NCI-H2107 treated with DMSO at 0.1 percent for 48 hours (cell line): ENCODE results near the gene SRD5A1.

Experiments used
- DNase-seq: peaks from one replicate; lab custom pipeline; 2025; ENCODE audit not compliant: unreplicated experiment; lab: John Stamatoyannopoulos, UW

The SRD5A1 gene

DNA sequence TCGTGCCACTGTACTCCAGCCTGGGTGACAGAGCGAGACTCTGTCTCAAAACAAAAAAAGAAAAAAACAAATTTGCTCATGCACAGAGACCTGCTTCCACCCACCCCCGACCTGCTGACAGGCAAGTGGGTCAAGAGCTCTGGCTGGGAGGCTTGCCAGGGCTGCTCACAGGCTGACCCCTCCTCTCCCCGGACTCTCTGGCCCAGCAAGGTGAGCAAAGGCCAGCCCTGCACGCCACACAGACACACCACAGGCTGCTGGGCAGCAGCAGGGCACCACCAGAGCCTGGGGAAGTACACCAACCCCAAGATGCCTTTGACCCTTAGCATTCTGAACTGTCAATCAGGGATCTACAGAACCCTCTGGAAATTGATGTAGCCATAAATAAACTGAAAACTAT is 29.6 kb upstream of the SRD5A1 start:
- no peak for DNase-seq

DNA sequence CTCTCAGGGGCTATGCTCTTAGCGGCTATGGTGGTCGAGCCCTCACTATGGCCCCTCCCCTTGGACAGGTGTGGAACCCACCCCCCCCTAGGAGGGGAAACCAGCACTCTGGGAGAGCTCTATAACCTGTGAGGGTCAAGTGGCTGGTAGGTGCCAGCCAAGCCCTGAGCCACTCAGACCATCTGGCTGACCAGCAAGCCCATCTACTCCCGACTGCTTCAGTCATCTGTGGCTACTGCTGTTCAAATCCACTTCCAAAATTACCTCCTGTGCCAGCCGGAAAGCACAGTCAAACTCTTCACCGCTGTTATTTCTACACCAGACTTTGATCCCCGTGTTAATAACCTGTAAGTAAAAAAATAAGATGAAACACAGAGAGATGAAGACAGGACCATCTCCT is 28.9 kb upstream of the SRD5A1 start:
- no peak for DNase-seq

DNA sequence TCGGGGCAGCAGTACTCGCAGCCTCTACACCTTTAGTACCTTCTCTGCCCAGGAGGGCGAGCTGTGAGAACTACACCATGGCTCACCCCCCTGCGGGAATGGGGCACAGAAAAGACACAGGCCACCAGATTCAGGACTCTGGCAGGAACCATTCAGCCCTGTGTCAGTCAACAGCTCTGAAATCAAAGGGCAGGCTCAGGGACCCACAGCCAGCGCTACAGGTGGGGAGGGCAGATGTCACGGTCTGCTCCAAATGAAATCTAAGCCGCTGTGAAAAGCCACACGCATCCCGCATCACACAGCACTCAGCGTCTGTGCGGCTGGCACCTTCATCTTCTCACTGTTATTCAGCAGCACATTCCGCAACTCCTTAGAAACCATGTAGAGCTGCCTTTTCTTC is 28.3 kb upstream of the SRD5A1 start:
- no peak for DNase-seq

DNA sequence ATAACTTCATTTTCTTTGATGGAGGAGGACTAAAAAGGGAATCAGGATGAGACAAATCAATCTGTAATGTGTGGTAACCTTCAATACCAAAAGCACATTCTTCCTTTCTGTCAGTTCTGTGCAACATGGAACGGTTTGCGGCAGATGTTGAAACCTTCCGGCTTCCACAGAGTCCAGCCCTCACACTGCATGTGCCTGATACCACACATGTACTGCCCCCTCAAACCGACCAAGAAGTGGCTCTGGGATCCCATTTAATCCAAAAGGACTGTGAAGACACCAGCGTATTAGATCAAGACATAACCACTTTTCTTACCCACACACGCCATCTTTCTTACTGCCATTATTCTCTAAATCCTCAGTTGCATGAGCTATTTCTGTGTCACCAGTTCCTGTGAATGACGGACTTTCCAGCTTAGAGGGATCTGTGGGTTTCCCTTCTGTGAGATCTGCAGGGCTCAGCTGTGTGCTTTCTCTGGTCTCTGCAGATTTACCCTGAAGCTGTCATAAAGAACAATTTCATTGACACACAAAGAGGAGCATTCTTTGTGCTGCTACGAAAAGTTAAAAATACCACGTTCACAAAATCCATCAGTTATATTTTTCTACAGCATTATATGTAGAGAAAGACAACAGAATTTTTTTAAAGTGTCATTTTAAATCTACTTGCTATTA is 26.2 kb upstream of the SRD5A1 start:
- no peak for DNase-seq

DNA sequence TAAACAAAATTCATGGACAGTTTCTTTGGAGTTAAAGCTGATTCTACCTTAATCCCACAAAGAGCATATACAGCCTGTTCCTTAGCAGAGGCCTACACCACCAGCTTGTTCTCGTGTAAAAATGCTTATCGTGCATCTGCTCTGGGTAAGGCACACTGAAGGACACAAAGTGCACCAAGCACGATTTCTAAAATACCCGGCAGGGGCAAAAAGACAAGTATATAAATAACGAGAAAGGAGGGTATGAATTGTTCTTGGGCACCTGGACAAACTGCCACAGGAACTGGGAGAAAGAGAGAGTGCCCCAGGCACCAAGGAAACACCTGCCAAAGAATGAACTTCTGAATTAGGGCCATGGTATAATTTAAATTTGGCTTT is 25.7 kb upstream of the SRD5A1 start:
- no peak for DNase-seq

DNA sequence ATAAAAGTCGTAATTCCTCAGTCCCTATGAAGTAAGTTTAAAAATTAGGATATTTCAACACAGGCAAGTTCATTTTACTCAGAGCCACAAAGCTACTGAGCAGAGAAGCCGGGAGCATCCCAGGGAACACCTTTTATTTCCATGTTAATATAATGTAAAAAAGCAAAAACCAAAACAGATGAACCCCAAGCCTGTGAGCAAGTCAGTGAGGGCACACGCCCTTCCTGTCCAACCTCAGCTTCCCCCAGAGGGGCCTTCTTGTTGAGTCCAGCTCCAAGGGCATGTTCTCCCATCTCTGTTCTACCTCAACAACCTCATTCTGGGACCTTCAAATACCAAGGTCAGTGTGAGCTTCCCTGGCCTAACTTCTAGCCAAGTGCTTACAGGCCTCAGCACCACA is 25.2 kb upstream of the SRD5A1 start:
- DNase-seq, result no peak

DNA sequence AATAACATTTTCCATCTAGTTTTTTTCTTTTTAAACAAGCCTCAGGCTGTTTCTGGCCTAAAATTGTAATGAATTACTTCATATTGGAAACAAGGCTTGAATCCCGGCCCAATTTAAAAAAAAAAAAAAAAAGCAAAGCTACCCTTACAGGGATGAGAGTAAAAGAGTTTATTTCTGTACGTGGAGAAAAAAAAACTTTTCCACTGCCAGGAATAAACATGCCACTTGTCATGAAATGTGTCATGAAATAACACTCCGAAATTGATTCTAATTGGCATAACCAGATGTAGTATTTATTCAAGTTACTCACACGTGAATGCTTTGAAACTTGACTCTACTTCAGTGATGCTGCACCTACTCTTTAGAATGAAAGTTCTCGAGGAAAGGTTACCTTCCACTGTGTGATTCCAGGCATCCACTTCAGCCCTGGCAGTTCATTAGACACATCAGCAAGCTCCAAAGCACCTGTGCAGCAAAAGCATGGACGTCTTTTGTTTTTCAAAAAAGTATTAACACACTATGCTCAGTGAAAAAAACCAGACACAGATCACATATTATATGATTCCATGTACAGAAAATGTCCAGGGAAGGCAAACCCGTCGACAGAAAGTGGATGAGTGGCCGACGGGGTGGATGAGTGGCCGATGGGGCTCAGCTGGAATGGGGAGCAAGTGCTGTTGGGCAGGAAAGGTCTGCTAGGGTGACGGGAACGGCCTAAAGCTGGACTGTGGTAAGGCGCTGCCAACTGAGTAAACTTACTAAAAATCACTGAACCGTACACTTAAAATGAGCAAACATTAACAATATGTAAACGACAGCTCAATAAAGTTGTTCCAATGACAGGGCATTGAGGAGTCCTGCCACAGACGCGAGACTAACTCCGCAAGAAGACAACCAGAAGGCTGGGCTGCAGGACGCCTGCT is 21.6 kb upstream of the SRD5A1 start:
- peak; percentile 94 for DNase-seq

DNA sequence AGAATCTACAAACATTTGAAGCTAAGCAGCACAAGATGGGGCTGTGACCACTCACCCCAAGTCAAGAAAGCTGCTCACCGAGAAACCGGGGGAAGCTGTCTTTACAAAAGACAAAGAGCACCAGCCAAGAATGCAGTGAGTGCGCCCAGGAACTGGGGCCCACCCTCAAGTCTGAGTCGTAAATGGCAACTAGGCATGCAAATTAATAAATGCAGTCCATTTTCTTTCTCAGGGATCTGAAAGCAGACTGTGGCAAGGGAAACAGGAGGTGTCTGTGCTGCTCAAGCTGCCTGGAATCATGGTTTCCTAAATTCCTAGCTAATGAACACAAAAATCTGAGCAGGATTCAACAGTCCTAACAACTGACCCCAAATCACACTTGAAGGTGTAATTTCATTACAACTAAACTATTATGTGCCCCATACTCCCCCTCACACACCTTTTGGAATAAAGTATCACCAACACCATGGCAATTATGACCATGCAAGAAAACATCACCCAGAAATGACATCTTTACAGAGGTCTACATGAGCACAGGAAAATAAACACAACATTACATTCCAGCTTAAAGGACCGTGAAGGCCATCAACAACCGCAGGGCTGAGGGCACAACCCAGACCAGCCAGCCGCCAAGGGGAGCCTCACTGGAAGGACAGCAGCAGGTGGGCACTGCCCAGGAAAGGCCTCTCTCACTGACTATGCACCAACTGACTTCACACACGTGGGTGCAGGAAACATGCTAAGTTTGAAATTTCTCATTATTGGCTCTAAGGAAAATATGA is 18.0 kb upstream of the SRD5A1 start:
- no peak for DNase-seq

DNA sequence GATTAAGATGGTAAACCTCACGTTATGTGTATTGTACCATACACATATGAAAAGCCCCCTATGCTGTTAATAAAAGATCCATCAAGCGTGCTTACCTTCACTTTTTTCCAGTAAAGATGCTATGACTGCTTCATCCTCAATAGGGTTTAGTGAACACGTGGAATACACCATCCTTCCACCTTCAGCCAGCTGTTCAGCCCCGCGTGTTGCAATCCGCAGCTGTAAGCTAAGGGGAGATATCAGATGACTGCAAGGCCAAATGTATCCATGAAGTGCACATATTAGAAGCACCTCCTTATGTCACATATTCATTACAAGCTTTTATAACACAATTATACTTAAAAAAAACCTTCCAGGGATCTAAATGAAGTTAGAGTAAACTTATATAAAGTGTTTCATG is 16.6 kb upstream of the SRD5A1 start:
- no peak for DNase-seq

DNA sequence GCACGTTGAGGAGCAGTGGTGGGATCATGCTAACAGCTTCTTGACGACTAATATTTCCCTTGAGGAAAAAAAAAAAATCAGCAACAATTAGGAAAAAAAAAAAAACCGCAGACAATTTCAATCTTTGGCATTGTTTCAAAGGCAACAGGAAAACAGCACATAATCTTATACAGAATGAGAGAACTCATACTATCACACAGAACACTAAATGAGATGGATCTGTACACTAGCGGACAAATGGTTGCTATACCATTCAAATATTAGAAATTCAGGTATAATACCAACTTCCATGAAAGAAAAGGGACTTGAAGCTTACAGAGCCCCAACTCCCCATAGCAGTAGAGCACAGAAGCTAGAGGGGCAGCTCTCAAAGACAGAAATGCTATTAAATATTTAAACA is 10.0 kb upstream of the SRD5A1 start:
- no peak for DNase-seq

DNA sequence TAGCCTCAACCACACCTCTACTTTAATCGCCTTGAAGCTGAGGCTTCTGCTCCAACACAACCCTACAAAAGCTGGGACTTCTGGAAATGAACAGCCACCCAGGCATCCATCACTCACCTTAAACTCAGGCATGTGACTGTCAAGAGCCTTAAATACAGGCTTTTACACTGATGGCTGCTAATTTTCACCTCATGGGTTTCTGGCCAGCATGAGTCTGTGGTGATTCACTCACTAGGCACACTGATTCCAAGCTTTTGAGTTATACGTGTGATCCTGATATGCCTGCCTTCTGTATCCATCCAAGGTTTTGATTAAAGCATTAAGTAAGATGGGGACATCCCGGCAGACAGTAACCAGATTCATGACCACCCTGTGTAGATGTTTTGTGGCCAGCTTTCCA is 9.3 kb upstream of the SRD5A1 start:
- DNase-seq, result no peak

DNA sequence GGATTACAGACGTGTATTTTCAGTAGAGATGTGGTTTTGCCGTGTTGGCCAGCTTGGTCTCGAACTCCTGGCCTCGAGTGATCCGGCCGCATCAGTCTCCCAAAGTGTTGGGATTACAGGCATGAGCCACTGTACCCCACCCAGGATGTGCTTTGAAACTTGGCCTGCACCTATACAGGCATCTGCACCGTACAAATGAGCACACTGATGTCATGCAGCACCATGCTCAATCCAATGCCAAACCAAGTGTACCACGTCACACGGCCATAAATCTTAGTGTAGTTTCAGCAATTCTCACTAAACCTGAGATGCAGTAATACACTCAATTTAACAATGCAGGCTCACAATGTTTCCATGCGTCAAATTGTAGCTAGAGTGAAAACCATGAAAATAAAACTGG is 6.7 kb upstream of the SRD5A1 start:
- DNase-seq, result no peak

DNA sequence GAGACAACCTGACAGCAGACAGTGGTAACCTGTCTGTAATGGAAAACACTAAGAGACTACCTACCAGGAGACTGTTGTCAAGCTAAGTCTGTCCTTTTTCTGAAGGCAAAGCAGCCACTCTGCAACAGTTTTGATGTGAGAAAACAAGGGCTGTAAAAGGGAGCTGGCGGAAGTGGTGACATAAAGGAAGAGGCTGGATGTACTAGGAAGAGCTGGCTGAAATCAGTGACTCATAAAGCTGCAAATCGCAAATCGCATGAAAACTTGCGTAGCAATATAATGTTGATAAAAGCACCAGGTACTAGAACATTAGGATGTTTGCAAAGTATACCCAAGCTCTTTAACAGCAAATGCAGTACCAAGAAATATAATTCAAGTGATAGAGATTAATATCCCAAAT is 1.8 kb upstream of the SRD5A1 start:
- DNase-seq, result no peak

DNA sequence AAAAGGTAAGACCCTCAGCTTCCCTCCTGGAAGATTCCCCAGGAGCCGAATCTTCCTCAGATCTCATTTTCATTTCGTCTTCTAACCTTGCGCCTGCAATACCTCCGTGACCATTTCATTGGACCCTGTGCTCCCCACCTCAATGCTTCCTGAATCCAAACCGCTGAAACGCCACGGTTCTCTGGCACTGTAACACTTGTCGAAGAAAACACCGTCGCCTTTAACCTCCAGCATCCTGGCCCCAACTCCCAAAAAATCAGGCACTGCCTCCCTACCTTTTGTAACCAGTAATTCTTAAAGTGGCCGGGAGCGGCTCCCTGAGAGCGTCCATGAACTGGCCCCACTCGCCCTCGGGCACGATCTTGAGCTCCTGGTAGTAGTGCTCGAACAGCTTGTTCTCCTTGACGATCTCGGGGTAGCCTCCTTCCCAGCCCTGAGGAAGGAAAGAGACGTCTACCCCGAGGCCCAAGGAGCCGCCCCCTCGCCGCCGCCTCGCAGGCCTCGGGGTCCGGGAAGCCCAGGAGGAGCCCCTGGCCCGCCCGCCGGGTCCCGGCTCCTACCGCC is 834 bp upstream of the SRD5A1 start:
- DNase-seq, result peak; percentile 3

DNA sequence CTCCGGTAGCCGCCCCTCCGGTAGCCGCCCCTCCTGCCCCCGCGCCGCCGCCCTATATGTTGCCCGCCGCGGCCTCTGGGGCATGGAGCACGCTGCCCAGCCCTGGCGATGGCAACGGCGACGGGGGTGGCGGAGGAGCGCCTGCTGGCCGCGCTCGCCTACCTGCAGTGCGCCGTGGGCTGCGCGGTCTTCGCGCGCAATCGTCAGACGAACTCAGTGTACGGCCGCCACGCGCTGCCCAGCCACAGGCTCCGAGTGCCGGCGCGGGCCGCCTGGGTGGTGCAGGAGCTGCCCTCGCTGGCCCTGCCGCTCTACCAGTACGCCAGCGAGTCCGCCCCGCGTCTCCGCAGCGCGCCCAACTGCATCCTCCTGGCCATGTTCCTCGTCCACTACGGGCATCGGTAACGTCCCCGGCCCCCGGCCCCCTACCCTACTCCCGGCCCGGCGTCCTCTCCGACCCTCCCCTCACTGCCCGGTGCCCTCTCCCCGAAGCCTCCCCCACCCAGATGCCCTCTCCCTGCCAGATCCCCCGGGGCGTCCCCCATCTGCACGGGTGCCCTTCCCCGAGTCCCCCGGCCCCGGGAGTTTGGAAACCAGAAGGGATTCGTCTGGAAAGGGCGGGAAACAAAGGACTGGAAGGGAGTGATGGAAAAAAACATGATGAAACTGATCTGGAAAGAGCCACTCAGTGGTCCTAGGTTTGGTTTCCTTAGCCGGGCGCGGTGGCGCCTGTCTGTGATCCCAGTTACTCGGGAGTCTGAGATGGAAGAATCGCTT is 417 bp downstream of the SRD5A1 start:
- DNase-seq, result peak; percentile 21

DNA sequence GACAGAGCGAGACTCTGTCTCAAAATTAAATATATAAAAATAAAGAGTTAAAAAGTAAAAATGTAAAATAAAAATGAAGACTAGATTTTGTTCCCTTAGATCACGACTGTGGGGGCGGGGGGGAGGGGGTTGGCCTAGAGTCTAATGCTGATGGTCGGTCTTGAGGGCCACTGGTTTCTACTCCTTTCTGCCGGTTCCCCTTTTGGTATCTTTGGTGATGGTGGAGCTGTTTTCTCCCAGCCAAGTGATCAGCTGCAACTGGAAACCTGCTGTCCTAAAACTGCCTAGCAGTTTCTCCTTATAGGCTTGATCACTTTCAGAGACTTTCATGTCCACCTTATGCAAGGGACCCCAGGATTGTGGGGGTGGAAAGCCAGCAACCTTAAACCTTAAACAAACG is 1.1 kb downstream of the SRD5A1 start:
- DNase-seq, result peak; percentile 14

DNA sequence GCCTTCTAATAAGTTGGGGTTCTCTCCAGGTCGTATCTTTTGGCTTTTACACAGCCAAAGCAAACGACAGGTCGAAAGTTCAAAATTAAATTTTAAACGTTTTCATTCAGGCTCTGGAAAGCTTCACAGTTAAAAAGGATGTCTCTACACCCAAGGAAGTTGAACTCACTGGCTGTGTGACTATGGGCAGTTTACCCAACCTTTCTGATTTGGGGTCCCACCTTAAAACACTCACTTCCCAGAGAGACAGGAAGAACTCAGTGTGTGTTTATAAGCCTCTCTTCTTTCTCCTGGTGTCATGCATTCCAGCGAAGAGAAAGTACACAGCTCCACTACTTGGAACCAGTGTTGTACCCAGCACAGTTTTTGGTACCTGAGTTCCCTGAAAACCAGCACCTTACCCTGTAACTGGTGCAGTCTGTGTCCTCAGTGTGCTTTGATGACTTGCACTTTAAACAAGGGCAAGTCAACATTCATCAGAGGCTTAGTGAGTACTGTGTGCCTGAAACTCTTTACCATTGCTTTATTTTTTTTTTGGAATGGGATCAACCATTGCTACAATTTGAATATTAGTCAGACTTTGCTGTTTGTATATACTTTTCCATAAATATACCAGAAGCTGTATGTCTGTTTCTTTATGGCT is 1.7 kb downstream of the SRD5A1 start:
- no peak for DNase-seq

DNA sequence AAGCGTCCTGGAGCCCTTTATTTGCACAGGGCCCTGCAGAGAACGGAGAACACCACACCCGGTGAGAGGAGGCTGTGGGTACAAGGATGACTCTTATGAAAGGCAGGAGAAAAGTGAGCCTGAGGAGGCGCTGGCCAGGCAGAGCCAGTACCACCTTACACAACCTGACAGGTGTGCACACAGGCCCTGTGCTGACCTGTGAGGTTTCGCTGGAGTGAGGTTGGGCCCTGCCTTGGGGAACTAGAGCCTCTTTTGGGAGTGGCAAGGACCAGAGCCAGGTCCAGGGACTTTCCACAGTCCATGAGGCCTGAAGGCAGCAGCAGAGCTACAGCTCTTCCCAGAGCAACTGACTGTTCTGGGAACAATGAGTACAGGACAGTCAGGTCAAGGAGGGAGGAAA is 3.1 kb downstream of the SRD5A1 start:
- no peak for DNase-seq

DNA sequence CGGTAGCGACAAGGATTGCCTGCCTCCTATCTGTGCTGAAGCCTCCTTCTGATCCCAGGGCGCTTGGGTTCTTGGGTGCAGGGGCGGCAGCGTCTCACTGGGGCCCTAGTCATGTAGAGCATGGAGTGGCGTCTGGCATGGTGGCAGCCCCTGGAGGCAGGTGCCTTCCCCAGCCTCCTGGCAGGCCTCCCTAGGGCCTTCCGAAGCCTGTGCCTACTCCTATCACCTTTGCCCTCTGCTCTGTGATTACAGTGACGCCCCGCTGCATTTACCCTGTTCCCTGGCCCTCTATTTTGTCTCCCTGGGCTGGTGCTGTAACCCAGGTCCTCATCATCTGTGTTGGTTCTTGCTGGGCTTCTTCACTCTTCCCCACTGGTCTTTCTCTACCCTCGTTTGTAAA is 3.8 kb downstream of the SRD5A1 start:
- no peak for DNase-seq

DNA sequence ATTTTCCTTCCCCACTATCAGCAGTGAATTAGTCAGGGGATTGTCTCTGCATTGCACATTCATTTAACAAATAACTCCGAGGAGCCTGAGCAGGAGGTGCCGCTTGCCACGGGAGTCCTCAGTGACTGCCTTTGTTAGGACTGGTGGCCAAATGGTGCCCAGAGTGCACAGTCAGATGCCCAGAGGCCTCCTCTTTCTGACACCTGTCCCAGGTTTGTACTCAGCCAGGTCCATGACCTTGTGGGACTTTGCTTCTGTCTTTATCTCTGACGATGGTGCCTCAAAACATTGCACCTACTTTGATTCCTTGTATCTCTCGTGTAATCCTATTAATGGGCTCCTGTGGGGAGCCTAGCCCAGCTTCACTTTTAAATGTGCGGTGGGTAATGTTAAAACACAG is 4.3 kb downstream of the SRD5A1 start:
- DNase-seq, result no peak
